GM23248 (cell line): ENCODE results near the gene TMED9. TPM values are rescaled to one million over a fixed set of nuclear protein-coding genes. Genes with fewer than 3 reads are reported as not detected.

ENCODE experiments used
- DNase-seq: peaks from one replicate; pipeline ENCODE4 v3.0.0-alpha.2; 2015
- H2AFZ ChIP-seq: fragments of 200-600 bp; sonication (generic); 2 replicates; pipeline ENCODE4 v1.6.1; 2016; ENCODE audit warnings: antibody characterized with exemption
- H3F3A ChIP-seq: fragments of 200-600 bp; sonication (generic); 2 replicates; pipeline ENCODE4 v1.6.1; 2016; ENCODE audit warnings: mild to moderate bottlenecking, antibody characterized with exemption, mixed run types; ENCODE audit not compliant: insufficient read depth
- H3K27ac ChIP-seq: fragments of 200-600 bp; sonication (generic); 2 replicates; pipeline ENCODE4 v1.5.1; 2016; ENCODE audit warnings: mild to moderate bottlenecking
- H3K27me3 ChIP-seq: fragments of 200-600 bp; sonication (generic); replicated peaks from 2 replicates; pipeline ENCODE4 v1.6.1; 2016; ENCODE audit warnings: mild to moderate bottlenecking; ENCODE audit not compliant: insufficient read depth
- H3K36me3 ChIP-seq: fragments of 200-600 bp; sonication (generic); 2 replicates; pipeline ENCODE4 v1.6.1; 2016; ENCODE audit warnings: low read depth, mild to moderate bottlenecking
- H3K4me1 ChIP-seq: fragments of 200-600 bp; sonication (generic); 2 replicates; pipeline ENCODE4 v1.6.1; 2016; ENCODE audit warnings: mild to moderate bottlenecking; ENCODE audit not compliant: insufficient read depth
- H3K4me2 ChIP-seq: fragments of 200-600 bp; sonication (generic); one replicate; pipeline ENCODE4 v1.6.1; 2016; ENCODE audit warnings: mild to moderate bottlenecking; ENCODE audit not compliant: unreplicated experiment
- H3K4me3 ChIP-seq: fragments of 200-600 bp; sonication (generic); 2 replicates; pipeline ENCODE4 v1.5.1; 2016; ENCODE audit warnings: mild to moderate bottlenecking
- H3K79me2 ChIP-seq: fragments of 200-600 bp; sonication (generic); 2 replicates; pipeline ENCODE4 v1.6.1; 2016; ENCODE audit warnings: mild to moderate bottlenecking; ENCODE audit not compliant: insufficient read depth
- H3K9ac ChIP-seq: fragments of 200-600 bp; sonication (generic); 2 replicates; pipeline ENCODE4 v1.6.1; 2016; ENCODE audit warnings: mild to moderate bottlenecking
- H3K9me2 ChIP-seq: fragments of 200-600 bp; sonication (generic); 2 replicates; pipeline ENCODE4 v1.6.1; 2016; ENCODE audit warnings: mixed run types, mild to moderate bottlenecking, moderate library complexity; ENCODE audit not compliant: insufficient read depth
- H3K9me3 ChIP-seq: fragments of 200-600 bp; sonication (generic); one replicate; pipeline ENCODE4 v1.6.1; 2017; ENCODE audit warnings: low read depth
- H4K20me1 ChIP-seq: fragments of 200-600 bp; sonication (generic); 2 replicates; pipeline ENCODE4 v1.6.0; 2016; ENCODE audit not compliant: insufficient read depth
- EZH2 ChIP-seq: fragments of 200-600 bp; sonication (generic); IDR thresholded peaks from 2 replicates; pipeline ENCODE4 v1.6.1; 2018; ENCODE audit warnings: antibody characterized with exemption, mild to moderate bottlenecking; ENCODE audit not compliant: insufficient read depth, poor library complexity, severe bottlenecking
- EZH2phosphoT487 ChIP-seq: fragments of 200-600 bp; sonication (generic); IDR thresholded peaks from 2 replicates; pipeline ENCODE4 v1.6.1; 2018; ENCODE audit warnings: antibody characterized with exemption, moderate library complexity, mild to moderate bottlenecking, low read depth; ENCODE audit not compliant: insufficient read depth
- WGBS, 2 experiments: methylation state at CpG; one replicate each; pipeline ENCODE4 v1.1.6; 2015 to 2017; ENCODE audit warnings: low lambda C conversion rate in 2 of 2, low coverage in 1 of 2; ENCODE audit errors: missing lambda C conversion rate in 2 of 2; 5-methylcytosine and 5-hydroxymethylcytosine counted together
- in situ Hi-C: fragments of 300-500 bp; cut with MboI; formaldehyde crosslinking; loops from 2 replicates; pipeline ENCODE4 v1.15.0; 2020
- polyA plus RNA-seq: library from polyadenylated mRNA; unstranded; fragments of >200 nt; fragmentation: Nextera tagmentation; extraction: Ambion mirVana; gene quantifications from 2 replicates; pipeline ENCODE4 v1.2.1, GENCODE V29; 2016
- total RNA-seq: library from RNA; depleted of rRNA; stranded (reverse); fragments of >200 nt; shearing (Covaris generic); gene quantifications from 2 replicates; pipeline ENCODE4 v1.2.3, GENCODE V29; 2014

TMED9 gene
- total and polyA plus RNA-seq, 2 experiments from 2014 or later, result 138 to 282 TPM

DNA sequence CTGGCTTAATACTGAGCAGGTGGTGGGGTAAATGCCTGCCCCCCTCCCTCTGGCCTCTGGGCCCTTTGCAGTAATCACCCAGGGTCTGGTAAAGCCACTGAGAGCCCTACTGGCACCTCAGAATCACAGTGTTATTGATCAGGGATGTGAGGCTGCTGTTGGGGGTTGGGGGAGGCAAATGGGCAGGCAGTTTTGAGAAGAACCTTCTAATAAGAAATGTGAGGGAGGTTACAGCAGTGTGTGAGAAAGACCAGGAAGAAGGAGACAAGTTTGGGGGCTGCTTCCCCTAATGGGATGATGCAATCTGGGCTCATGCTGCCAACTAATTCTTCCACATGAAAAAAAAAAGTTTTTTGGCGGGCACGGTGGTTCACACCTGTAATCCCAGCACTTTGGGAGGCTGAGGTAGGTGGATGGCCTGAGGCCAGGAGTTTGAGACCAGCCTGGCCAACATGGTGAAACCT lies 4.8 kb downstream of the TMED9 start:
- no peak overlapping the region for H3K4me2 ChIP-seq
- peaks cover 8% of the 10 kb centered on the region for H3K4me1 ChIP-seq
- DNase-seq, result no peak
- no peaks in the 10 kb centered on the region for H3K9me2 ChIP-seq
- H3K4me3 ChIP-seq, result no peak overlapping the region
- WGBS, 2 experiments, result 88 to 100% methylated on average over 2 of the region's 2 CpGs
- no peak for TF ChIP-seq EZH2phosphoT487
- no peak for TF ChIP-seq EZH2
- no peaks in the 10 kb centered on the region for H3K27me3 ChIP-seq
- peaks cover 45% of the 10 kb centered on the region for H3K79me2 ChIP-seq
- H2AFZ ChIP-seq, result no peak overlapping the region
- H3K36me3 ChIP-seq, result peaks cover 27% of the 10 kb centered on the region; the same call in 1 of the 2 replicates
- in situ Hi-C loops, result no loop called here
- no peak overlapping the region for H3K27ac ChIP-seq
- H3K9ac ChIP-seq, result no peak overlapping the region
- H3F3A ChIP-seq, result peaks cover 37% of the 10 kb centered on the region
- H3K9me3 ChIP-seq, result no peaks in the 10 kb centered on the region
- H4K20me1 ChIP-seq, result no peaks in the 10 kb centered on the region

DNA sequence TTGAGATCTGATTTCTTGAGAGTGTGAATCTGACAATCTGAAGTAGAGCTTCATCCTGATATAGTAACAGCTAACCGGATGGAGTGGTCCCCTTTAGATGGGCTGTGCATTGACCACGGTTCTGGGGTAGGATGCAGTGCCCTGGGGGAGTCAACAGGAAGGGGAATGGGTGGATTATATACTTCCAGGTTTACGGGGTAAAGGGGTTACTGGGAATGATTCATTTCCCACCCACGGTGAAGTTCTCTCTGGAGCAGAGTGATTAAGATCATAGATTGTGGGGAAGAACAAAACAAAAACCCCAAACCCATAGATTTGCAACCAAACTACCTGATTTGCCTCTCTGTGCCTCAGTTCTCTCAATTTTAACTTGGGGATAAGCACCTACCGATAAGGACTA lies 6.5 kb downstream of the TMED9 start:
- Histone ChIP-seq H3K9me3 (no peaks in the 10 kb centered on the region), H3K4me2 (peak overlapping the region; percentile 29), H3K4me3 (no peak overlapping the region), H3K4me1 (peaks cover 8% of the 10 kb centered on the region), H2AFZ (no peak overlapping the region), H3F3A (peaks cover 34% of the 10 kb centered on the region), H3K79me2 (peaks cover 36% of the 10 kb centered on the region), H3K9me2 (no peaks in the 10 kb centered on the region), H3K27ac (0 out of 2 replicates have a peak overlapping the region, but pooled peaks have one; percentile 1), H3K27me3 (no peaks in the 10 kb centered on the region), H3K36me3 (peaks cover 27% of the 10 kb centered on the region; the same call in 1 of the 2 replicates), H4K20me1 (no peaks in the 10 kb centered on the region), H3K9ac (no peak overlapping the region)
- peak; percentile 46 for DNase-seq
- 39 to 45% methylated on average over 5 of the region's 5 CpGs for WGBS, 2 experiments
- in situ Hi-C loops, result no loop called here
- no peak for TF ChIP-seq EZH2
- TF ChIP-seq EZH2phosphoT487, result no peak

DNA sequence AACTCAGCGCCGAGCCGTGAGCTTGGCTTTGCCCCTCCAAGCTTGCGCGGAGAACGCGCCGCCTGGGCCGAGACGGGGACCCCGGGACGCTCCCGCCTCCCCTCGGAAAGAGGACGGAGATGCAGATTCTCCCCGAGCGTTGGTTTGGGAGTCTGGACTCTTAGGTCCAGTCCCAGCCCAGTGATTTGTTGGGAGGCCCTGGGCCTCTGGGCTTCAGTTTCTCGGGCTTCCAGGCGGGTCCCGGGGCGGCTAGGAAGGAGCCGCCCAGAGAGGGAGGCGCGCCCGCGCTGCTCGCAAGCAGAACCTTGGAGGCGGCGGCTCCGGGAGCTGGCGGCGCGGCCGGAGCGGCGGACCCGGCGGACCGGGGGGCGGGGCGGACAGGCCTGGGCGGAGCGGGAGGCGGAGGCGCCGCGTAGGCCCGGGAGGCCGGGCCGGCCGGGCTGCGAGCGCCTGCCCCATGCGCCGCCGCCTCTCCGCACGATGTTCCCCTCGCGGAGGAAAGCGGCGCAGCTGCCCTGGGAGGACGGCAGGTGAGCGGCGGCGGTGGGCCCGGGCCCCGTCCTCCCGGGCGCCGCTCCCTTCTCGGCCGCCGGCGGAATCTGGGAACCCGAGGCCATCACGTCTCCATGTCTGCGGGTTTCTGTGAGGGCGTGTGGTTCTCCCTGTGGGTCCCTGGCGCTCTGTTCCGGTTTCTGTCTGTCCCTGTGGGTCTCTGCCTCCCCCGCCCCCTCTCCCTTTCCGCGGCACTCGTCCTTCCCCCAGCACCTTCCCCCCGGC lies 7.9 kb downstream of the TMED9 start, which contains the start of gene B4GALT7:
Gene B4GALT7, plus strand, starts transcription at position 402 of the 777 bp plus-strand sequence. Its CDS starts 79 bp downstream, at position 481.
- Histone ChIP-seq H3K4me3 (peak within 1 kb of the TSS; percentile 85), H2AFZ (peak within 1 kb of the TSS; percentile 99), H3K9me2 (no peaks in the 10 kb centered on the region), H3K4me2 (peak within 1 kb of the TSS; percentile 96), H4K20me1 (no peaks in the 10 kb centered on the region), H3K79me2 (peaks cover 23% of the 10 kb centered on the region), H3K27ac (peak within 1 kb of the TSS; percentile 73), H3K27me3 (no peaks in the 10 kb centered on the region), H3K9me3 (no peaks in the 10 kb centered on the region), H3F3A (peaks cover 26% of the 10 kb centered on the region), H3K4me1 (peaks cover 8% of the 10 kb centered on the region), H3K36me3 (peaks cover 14% of the 10 kb centered on the region; the same call in 1 of the 2 replicates), H3K9ac (peak within 1 kb of the TSS; percentile 91)
- peak; percentile 94 for DNase-seq
- WGBS, 2 experiments, result 0 to 1% methylated on average over 47 to 63 of the region's 86 CpGs
- in situ Hi-C loops, result loop anchor here (25.0 kb wide), 1 partner anchor 562 kb away; the partner anchor contains the start of gene NHP2
- no peak for TF ChIP-seq EZH2phosphoT487

DNA sequence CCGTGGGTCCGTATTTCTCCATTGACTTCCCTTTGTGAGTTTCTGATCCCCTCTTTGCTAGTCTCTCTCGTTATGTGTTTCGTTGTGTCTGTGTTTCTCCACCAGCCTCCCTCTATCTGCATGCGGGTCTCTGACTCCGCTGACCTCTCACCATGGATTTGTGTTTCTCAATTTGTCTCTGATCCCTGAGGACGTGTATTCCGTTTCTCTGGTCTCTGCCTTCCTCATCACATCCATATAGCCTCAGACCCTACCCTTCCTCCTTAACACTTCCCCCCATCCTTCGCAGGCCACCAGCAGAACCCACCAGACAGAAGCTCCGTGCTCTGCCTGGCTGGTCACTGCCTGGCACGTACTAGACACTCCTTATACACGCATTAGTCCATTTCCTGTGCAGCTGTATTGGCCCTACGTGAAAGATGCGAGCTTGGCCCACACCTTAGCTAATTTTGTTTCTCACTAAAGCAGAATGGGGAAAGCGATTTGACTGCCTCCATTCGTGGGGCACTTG lies 8.6 kb downstream of the TMED9 start:
- in situ Hi-C loops, result loop anchor here (25.0 kb wide), 1 partner anchor 562 kb away; the partner anchor contains the start of gene NHP2
- TF ChIP-seq EZH2 (no peak), EZH2phosphoT487 (no peak)
- Histone ChIP-seq H3K27me3 (no peaks in the 10 kb centered on the region), H3K9me3 (no peaks in the 10 kb centered on the region), H3K36me3 (peaks cover 9% of the 10 kb centered on the region; the same call in 1 of the 2 replicates), H3K79me2 (peaks cover 23% of the 10 kb centered on the region), H3K9ac (peak overlapping the region; percentile 91), H2AFZ (peak overlapping the region; percentile 81), H3K4me2 (peak overlapping the region; percentile 96), H3K4me3 (peak overlapping the region; percentile 85), H3F3A (peaks cover 23% of the 10 kb centered on the region), H3K9me2 (no peaks in the 10 kb centered on the region), H4K20me1 (no peaks in the 10 kb centered on the region), H3K4me1 (peaks cover 8% of the 10 kb centered on the region), H3K27ac (peak overlapping the region; percentile 73)
- DNase-seq, result peak; percentile 68
- 3 to 4% methylated on average over 15 to 16 of the region's 16 CpGs for WGBS, 2 experiments
